ENCODE measurements around the gene COL24A1.

DNA sequence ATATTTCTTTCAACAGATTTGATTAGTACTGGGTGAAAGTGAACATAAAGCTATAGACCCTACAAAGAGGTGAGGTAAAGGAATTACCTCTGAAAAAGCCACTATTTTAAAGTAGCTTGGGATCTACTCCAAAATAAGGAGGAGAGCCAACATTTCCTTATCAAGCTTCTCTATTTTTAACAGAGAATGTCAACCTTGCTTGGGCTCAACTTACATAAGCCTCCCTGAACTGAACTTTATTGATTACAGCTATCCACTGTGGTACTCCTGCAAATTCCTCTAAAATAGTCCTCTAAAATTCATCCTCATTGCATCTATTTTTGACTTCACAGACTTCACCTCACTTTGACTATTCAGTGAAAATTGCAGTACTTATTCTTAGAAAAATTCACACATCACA lies 458.7 kb downstream of the COL24A1 start:
- TF ChIP-seq, protein P1, sequence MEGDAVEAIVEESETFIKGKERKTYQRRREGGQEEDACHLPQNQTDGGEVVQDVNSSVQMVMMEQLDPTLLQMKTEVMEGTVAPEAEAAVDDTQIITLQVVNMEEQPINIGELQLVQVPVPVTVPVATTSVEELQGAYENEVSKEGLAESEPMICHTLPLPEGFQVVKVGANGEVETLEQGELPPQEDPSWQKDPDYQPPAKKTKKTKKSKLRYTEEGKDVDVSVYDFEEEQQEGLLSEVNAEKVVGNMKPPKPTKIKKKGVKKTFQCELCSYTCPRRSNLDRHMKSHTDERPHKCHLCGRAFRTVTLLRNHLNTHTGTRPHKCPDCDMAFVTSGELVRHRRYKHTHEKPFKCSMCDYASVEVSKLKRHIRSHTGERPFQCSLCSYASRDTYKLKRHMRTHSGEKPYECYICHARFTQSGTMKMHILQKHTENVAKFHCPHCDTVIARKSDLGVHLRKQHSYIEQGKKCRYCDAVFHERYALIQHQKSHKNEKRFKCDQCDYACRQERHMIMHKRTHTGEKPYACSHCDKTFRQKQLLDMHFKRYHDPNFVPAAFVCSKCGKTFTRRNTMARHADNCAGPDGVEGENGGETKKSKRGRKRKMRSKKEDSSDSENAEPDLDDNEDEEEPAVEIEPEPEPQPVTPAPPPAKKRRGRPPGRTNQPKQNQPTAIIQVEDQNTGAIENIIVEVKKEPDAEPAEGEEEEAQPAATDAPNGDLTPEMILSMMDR (IDR thresholded peaks at IDR 0.05; ENCODE audit: low read depth, low read length, poor library complexity, severe bottlenecking): no peak
- TF ChIP-seq EZH2phosphoT487 (IDR thresholded peaks at IDR 0.05; ENCODE audit: borderline replicate concordance, low read length): no peak

All from DOHH2 (cell line).